ENCODE data around the gene SHISAL1. TPM values are rescaled to one million over a fixed set of nuclear protein-coding genes. Genes with fewer than 3 reads are reported as not detected.

Gene SHISAL1
- total and polyA plus RNA-seq, 10 of the 15 experiments (the other 5 are each of a cell fraction or from before 2014, with no cell fraction given): not detected

- Histone ChIP-seq H3K4me3 (no peak overlapping the region), H3K79me2 (ENCODE audit: control insufficient read depth, insufficient read depth, low read length) (no peaks in the 10 kb centered on the region), H3K4me1 (ENCODE audit: control insufficient read depth, insufficient read depth, low read length) (no peaks in the 10 kb centered on the region), H3K27ac (ENCODE audit: control insufficient read depth, insufficient read depth) (no peak overlapping the region), H3K4me2 (ENCODE audit: control insufficient read depth, insufficient read depth) (no peak overlapping the region), H3K9me3 (replicated peaks; ENCODE audit: control insufficient read depth, insufficient read depth, low read length) (no peaks in the 10 kb centered on the region), H2AFZ (ENCODE audit: control insufficient read depth, low read depth, low read length) (no peak overlapping the region), H3K27me3 (replicated peaks in 1 of 2; ENCODE audit: control insufficient read depth in 2 of 2, insufficient read depth in 2 of 2, low read length in 1 of 2) (peaks cover 0 to 1% of the 10 kb centered on the region in 2 experiments; a peak in 2 of 4 replicates), H3K36me3 (ENCODE audit: control insufficient read depth in 2 of 2, insufficient read depth in 2 of 2, low read length in 1 of 2) (no peaks in the 10 kb centered on the region), H4K20me1 (ENCODE audit: control insufficient read depth, insufficient read depth) (no peaks in the 10 kb centered on the region), H3K9ac (ENCODE audit: control insufficient read depth, insufficient read depth, low read length) (no peak overlapping the region)
- ChIA-PET CTCF (interaction anchor here (0.6 kb wide), 1 partner anchor 244 kb away, joined by 3 read pairs; no protein-coding TSS in a partner anchor), SMC1A (ENCODE audit: uncharacterized antibody, unreplicated experiment) (no interaction called here), POLR2A (no interaction called here), RAD21 (ENCODE audit: unreplicated experiment) (no interaction called here)
- no peak for FAIRE-seq
- WGBS (ENCODE audit: insufficient coverage, insufficient replicate concordance, low lambda C conversion rate, missing lambda C conversion rate): 58% methylated on average over 13 of the region's 13 CpGs
- DNase-seq (ENCODE audit: low read depth, low spot score): no peak
- BruUV-seq (replicated peaks): no TSS peak
- no peak for ATAC-seq
- intact Hi-C loops (cut with micrococcal nuclease; ENCODE audit: unreplicated experiment): no loop called here
- in situ Hi-C loops (cut with MboI): no loop called here
- TF ChIP-seq IRF4 (IDR thresholded peaks at IDR 0.05; ENCODE audit: low read depth, low read length) (no peak), GABPA (IDR thresholded peaks at IDR 0.05; ENCODE audit: low read depth) (no peak), IRF3 (IDR thresholded peaks at IDR 0.05) (no peak), GATAD2B (conservative IDR thresholded peaks at IDR 0.05; ENCODE audit: low read depth) (no peak), ZBTB40 (IDR thresholded peaks at IDR 0.05; ENCODE audit: borderline replicate concordance) (peak; percentile 48; the same call in 1 of the 2 replicates), CUX1 (IDR thresholded peaks at IDR 0.05; ENCODE audit: insufficient replicate concordance, low read depth, low read length) (no peak), ZNF592 (IDR thresholded peaks at IDR 0.05) (no peak)
Observed at GRCh38 chr22:44316393-44317122, 3.8 kb upstream of the SHISAL1 start.

All from GM12878 (cell line).